Lower leg skin (tissue), 3 donors: Measurements from ENCODE around the gene DLGAP1.

Experiments
- CTCF ChIP-seq, 3 donors: fragments of 450-650 bp; IDR thresholded peaks; one replicate each; pipeline ENCODE4 v1.5.1; 2016; ENCODE audit warnings: antibody characterized with exemption in 3 of 3, mild to moderate bottlenecking in 3 of 3, moderate library complexity in 2 of 3
- POLR2A ChIP-seq, 2 donors: fragments of 450-650 bp; IDR thresholded peaks; one replicate each; pipeline ENCODE4 v1.6.1; 2016 to 2017; ENCODE audit warnings: antibody characterized with exemption in 2 of 2, mild to moderate bottlenecking in 1 of 2, moderate library complexity in 1 of 2

- TF ChIP-seq CTCF (IDR thresholded peaks at IDR 0.05) = no peak
- no peak for TF ChIP-seq POLR2A (IDR thresholded peaks at IDR 0.05)
Measured at GRCh38 chr18:3826021-3826420, 629.1 kb downstream of the DLGAP1 start.
